Purkinje cell (primary cell): ENCODE results near the gene PRORP. TPM values are rescaled to one million over a fixed set of nuclear protein-coding genes. Genes with fewer than 3 reads are reported as not detected.

ENCODE experiments used
- polyA plus RNA-seq: library from polyadenylated mRNA; unstranded; fragments of >200 nt; fragmentation: Nextera tagmentation; gene quantifications from 2 replicates; pipeline ENCODE4 v1.2.1, GENCODE V29; 2014

The PRORP gene
- polyA plus RNA-seq = 19.1 and 26.6 TPM in 2 replicates

GRCh38 chr14:35121887-35122695 is at the start of gene PRORP, which contains the start of gene PPP2R3C:
Gene PRORP, plus strand, starts transcription at chr14:35122552. Its CDS starts 694 bp downstream, at chr14:35123246.
Gene PPP2R3C, minus strand, starts transcription at chr14:35121990. Its CDS starts 31 bp downstream, at chr14:35121959.

Other genes with a start within 250 kb of the PRORP start
- gene BAZ1A, start 247.2 kb upstream of the PRORP start, polyA plus RNA-seq = 0.31 and 0.73 TPM in 2 replicates
- gene SRP54, start 139.6 kb upstream of the PRORP start, polyA plus RNA-seq = 51.6 and 69.9 TPM in 2 replicates
- gene FAM177A1, start 76.3 kb upstream of the PRORP start, polyA plus RNA-seq = 41.1 and 51.3 TPM in 2 replicates
- 71.8 and 101 TPM in 2 replicates for gene PPP2R3C, start 562 bp upstream of the PRORP start, polyA plus RNA-seq
- 328 and 440 TPM in 2 replicates for gene PSMA6, start 169.8 kb downstream of the PRORP start, polyA plus RNA-seq